ENCODE measurements around the gene SLIT3.

- TF ChIP-seq POLR2A (IDR thresholded peaks at IDR 0.05; ENCODE audit: low read depth, low read length) (no peak), TAF1 (IDR thresholded peaks at IDR 0.05; ENCODE audit: low read depth, low read length) (no peak), PAX5 (IDR thresholded peaks at IDR 0.05; ENCODE audit: insufficient read depth, low read length, severe bottlenecking) (no peak), POLR2AphosphoS5 (IDR thresholded peaks at IDR 0.05; ENCODE audit: low read depth, low read length) (no peak), POU2F2 (IDR thresholded peaks at IDR 0.05; ENCODE audit: low read depth, low read length) (no peak), SPI1 (IDR thresholded peaks at IDR 0.05; ENCODE audit: low read depth, low read length) (no peak)
Measured at GRCh38 chr5:169304175-169304574, 3.2 kb upstream of the SLIT3 start.

Measured in GM12891 (cell line).